ENCODE measurements around the gene STMP1.

GRCh38 chr7:135673360-135673706 lies 11.0 kb downstream of the STMP1 start:
- TF ChIP-seq POLR2A (IDR thresholded peaks at IDR 0.05), result no peak
- no peak for TF ChIP-seq CTCF (IDR thresholded peaks at IDR 0.05 in 8 of 11, conservative IDR thresholded peaks at IDR 0.05 in 3 of 11)
